WTC11 (cell line): ENCODE measurements around the gene PLD2.

Experiments used
- NFE2L1 ChIP-seq: sonication (generic); formaldehyde crosslinking; IDR thresholded peaks from 2 replicates; pipeline ENCODE4 v1.8.1; 2023; ENCODE audit warnings: missing genetic modification reagents
- TF ChIP-seq, protein P1 (sequence below): fragments of 200-600 bp; IDR thresholded peaks from 2 replicates; pipeline ENCODE4 v1.8.0; 2022; ENCODE audit warnings: antibody characterized with exemption

DNA sequence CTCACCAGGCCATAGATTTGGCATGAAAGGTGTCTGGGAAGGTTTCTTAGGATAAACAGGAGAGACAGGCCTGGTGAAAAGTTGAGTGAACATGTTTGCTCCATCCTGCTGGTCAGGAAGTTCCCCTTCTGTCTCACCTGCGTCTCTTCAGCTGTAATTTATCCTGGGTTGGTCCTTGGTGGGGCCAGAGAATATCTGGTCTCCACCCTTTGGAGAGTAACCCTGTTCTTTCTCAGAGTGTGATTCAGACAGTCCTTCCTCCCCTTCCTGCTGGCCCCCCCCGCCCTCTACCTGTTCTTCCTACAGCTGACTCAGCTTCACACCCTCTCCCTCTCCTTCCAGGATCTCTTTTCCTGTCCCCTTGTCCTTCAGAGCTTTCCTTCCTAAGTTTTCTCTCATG, 43.3 kb downstream of the PLD2 start:
- TF ChIP-seq NFE2L1 (CRISPR knock-in tag): no peak
- TF ChIP-seq, protein P1, sequence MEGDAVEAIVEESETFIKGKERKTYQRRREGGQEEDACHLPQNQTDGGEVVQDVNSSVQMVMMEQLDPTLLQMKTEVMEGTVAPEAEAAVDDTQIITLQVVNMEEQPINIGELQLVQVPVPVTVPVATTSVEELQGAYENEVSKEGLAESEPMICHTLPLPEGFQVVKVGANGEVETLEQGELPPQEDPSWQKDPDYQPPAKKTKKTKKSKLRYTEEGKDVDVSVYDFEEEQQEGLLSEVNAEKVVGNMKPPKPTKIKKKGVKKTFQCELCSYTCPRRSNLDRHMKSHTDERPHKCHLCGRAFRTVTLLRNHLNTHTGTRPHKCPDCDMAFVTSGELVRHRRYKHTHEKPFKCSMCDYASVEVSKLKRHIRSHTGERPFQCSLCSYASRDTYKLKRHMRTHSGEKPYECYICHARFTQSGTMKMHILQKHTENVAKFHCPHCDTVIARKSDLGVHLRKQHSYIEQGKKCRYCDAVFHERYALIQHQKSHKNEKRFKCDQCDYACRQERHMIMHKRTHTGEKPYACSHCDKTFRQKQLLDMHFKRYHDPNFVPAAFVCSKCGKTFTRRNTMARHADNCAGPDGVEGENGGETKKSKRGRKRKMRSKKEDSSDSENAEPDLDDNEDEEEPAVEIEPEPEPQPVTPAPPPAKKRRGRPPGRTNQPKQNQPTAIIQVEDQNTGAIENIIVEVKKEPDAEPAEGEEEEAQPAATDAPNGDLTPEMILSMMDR: no peak
